BLaER1 treated with 17β-estradiol and CSF1 and Interleukin-3, amounts not matched to agents 10 nM and 100 nM (cell line): ENCODE results near the gene MAGI2.
A peak's percentile ranks its signal among the peaks of the same experiment; 100 is the strongest.

ENCODE experiments used
- H3K27ac ChIP-seq, 11 experiments: shearing (Covaris generic); formaldehyde crosslinking; 2 replicates each; pipeline ENCODE4 v1.8.1; 2022
- H3K27me3 ChIP-seq, 11 experiments: shearing (Covaris generic); formaldehyde crosslinking; 2 replicates each; pipeline ENCODE4 v1.8.1; 2022
- H3K36me3 ChIP-seq, 11 experiments: shearing (Covaris generic); formaldehyde crosslinking; 2 replicates each; pipeline ENCODE4 v1.8.1; 2022
- H3K4me1 ChIP-seq, 10 experiments: shearing (Covaris generic); formaldehyde crosslinking; 2 replicates each; pipeline ENCODE4 v1.8.1; 2022
- H3K4me2 ChIP-seq, 11 experiments: shearing (Covaris generic); formaldehyde crosslinking; 2 replicates each; pipeline ENCODE4 v1.8.1; 2022
- H3K4me3 ChIP-seq, 10 experiments: shearing (Covaris generic); formaldehyde crosslinking; 2 replicates each; pipeline ENCODE4 v1.8.1; 2022
- H3K9ac ChIP-seq, 11 experiments: shearing (Covaris generic); formaldehyde crosslinking; 2 replicates each; pipeline ENCODE4 v1.8.1; 2022
- H3K9me3 ChIP-seq, 11 experiments: shearing (Covaris generic); formaldehyde crosslinking; replicated peaks in 1 of 11; 2 replicates each; pipeline ENCODE4 v1.8.1; 2022
- H4K20me1 ChIP-seq, 11 experiments: shearing (Covaris generic); formaldehyde crosslinking; 2 replicates each; pipeline ENCODE4 v1.8.1; 2022
- Cebpa-rat ChIP-seq, 11 experiments: shearing (Covaris generic); IDR thresholded peaks; 2 replicates each; pipeline ENCODE4 v1.8.1; 2022

MAGI2 gene

GRCh38 chr7:78023191-78023590 is 1430.3 kb downstream of the MAGI2 start:
- H3K36me3 ChIP-seq, result no peaks in the 10 kb centered on the region
- peaks cover 30 to 50% (median 41%) of the 10 kb centered on the region in 10 experiments for H3K4me1 ChIP-seq
- TF ChIP-seq Cebpa-rat (IDR thresholded peaks at IDR 0.05), result no peak
- H3K9me3 ChIP-seq, result no peaks in the 10 kb centered on the region
- H3K27me3 ChIP-seq, result peaks cover 2 to 10% (median 10%) of the 10 kb centered on the region in 11 experiments; a peak in 16 of 22 replicates
- H4K20me1 ChIP-seq, result no peaks in the 10 kb centered on the region
- H3K4me3 ChIP-seq, result no peak overlapping the region
- H3K27ac ChIP-seq, result no peak overlapping the region
- H3K4me2 ChIP-seq, result no peak overlapping the region
- no peak overlapping the region for H3K9ac ChIP-seq

DNA sequence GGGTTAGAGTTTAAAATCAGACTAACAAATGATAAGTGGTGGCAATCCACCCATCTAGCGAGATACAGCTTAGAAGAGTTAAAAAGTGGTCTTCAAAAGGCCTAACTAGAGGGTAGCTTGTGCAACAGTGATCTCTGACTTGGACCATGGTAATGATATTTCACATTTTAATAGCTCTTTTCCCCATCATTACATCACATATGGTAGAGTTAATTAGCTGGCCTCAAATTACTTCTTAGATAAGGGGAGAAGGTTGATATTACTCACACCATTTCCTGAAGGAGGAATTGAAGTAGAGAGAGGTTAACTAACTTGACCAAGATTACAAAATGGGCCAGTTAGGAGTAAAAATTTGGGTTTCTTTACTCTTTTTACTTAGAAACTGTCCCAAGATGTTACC is 1431.3 kb downstream of the MAGI2 start:
- H3K27ac ChIP-seq, result no peak overlapping the region
- no peak overlapping the region for H3K4me3 ChIP-seq
- no peak for TF ChIP-seq Cebpa-rat (IDR thresholded peaks at IDR 0.05)
- H3K27me3 ChIP-seq, result peaks cover 8 to 18% (median 10%) of the 10 kb centered on the region in 11 experiments; a peak in 17 of 22 replicates
- H3K9me3 ChIP-seq, result no peaks in the 10 kb centered on the region
- H3K4me2 ChIP-seq, result no peak overlapping the region
- H3K36me3 ChIP-seq, result no peaks in the 10 kb centered on the region
- no peaks in the 10 kb centered on the region for H4K20me1 ChIP-seq
- H3K9ac ChIP-seq, result no peak overlapping the region
- peaks cover 30 to 51% (median 42%) of the 10 kb centered on the region in 10 experiments for H3K4me1 ChIP-seq

- H3K4me2 ChIP-seq, result peak overlapping the region in 5 of 11 experiments; percentile 79 to 90 (median 82); a peak in 6 of 22 replicates
- peak overlapping the region in 1 of 11 experiments; percentile 82; a peak in 1 of 22 replicates for H3K9ac ChIP-seq
- no peaks in the 10 kb centered on the region for H4K20me1 ChIP-seq
- H3K4me3 ChIP-seq, result peak overlapping the region in 1 of 10 experiments; percentile 66; a peak in 1 of 20 replicates
- peaks cover 21 to 43% (median 36%) of the 10 kb centered on the region in 10 experiments for H3K4me1 ChIP-seq
- TF ChIP-seq Cebpa-rat (IDR thresholded peaks at IDR 0.05), result no peak
- H3K27ac ChIP-seq, result peak overlapping the region in 1 of 11 experiments; percentile 78; a peak in 1 of 22 replicates
- no peaks in the 10 kb centered on the region for H3K9me3 ChIP-seq
- H3K27me3 ChIP-seq, result peaks cover 8 to 18% (median 10%) of the 10 kb centered on the region in 11 experiments; a peak in 17 of 22 replicates
- no peaks in the 10 kb centered on the region for H3K36me3 ChIP-seq
Observed at GRCh38 chr7:78020874-78021249, 1432.6 kb downstream of the MAGI2 start.

GRCh38 chr7:78020136-78020873 is 1433.2 kb downstream of the MAGI2 start:
- Histone ChIP-seq H3K36me3 (no peaks in the 10 kb centered on the region), H3K4me3 (peak overlapping the region; percentile 66 to 79 (median 71); a peak in 16 of 20 replicates), H3K4me1 (peaks cover 17 to 39% (median 31%) of the 10 kb centered on the region in 10 experiments), H4K20me1 (no peaks in the 10 kb centered on the region), H3K27me3 (peaks cover 8 to 18% (median 10%) of the 10 kb centered on the region in 11 experiments; a peak in 17 of 22 replicates), H3K27ac (peak overlapping the region; percentile 78 to 91 (median 85)), H3K4me2 (peak overlapping the region; percentile 62 to 93 (median 82)), H3K9me3 (no peaks in the 10 kb centered on the region), H3K9ac (peak overlapping the region; percentile 62 to 91 (median 88))
- TF ChIP-seq Cebpa-rat (IDR thresholded peaks at IDR 0.05), result no peak

DNA sequence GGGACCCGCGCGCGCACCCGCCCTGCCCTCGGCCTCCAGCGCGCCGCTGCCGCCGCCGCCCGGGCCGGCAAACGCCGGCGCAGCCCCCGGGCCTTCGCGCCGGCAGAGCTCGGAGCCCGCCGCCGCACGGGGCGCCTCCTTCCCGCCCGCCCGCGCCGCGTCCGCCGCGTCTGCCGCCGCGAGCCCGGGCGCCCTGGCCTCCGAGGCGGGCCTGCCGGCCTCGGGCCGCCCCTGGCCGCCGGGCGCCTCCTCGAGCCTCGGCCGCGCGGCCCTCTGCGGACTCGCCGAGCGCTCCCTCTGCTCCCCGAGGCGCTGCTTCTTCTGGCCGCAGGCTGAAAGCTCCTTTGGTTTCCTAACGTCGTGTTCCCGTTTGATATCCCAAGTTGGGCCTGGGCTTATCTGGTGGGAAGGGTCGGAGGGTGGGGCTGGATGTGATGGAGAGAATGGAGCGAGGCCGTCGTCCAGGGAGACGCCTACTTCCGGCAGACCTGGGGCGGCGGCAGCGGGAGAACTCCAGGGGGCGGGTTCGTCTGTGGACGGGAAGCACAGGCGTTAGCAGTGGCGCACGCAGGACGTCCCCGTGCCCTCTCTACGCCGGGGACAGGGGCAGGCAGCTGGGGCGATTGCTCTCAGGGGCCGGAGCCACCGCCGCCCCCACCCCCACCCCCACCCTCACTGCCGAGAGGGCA is 1433.9 kb downstream of the MAGI2 start:
- H3K27ac ChIP-seq, result peak overlapping the region; percentile 78 to 91 (median 85)
- no peaks in the 10 kb centered on the region for H4K20me1 ChIP-seq
- H3K4me2 ChIP-seq, result peak overlapping the region; percentile 75 to 93 (median 87)
- H3K36me3 ChIP-seq, result no peaks in the 10 kb centered on the region
- H3K27me3 ChIP-seq, result peaks cover 8 to 18% (median 10%) of the 10 kb centered on the region in 11 experiments; a peak in 17 of 22 replicates
- TF ChIP-seq Cebpa-rat (IDR thresholded peaks at IDR 0.05), result no peak
- no peaks in the 10 kb centered on the region for H3K9me3 ChIP-seq
- peaks cover 12 to 32% (median 24%) of the 10 kb centered on the region in 10 experiments for H3K4me1 ChIP-seq
- peak overlapping the region; percentile 66 to 79 (median 71) for H3K4me3 ChIP-seq
- peak overlapping the region; percentile 82 to 91 (median 88) for H3K9ac ChIP-seq

GRCh38 chr7:78018641-78019446 is 1434.6 kb downstream of the MAGI2 start:
- no peak for TF ChIP-seq Cebpa-rat (IDR thresholded peaks at IDR 0.05)
- no peaks in the 10 kb centered on the region for H3K9me3 ChIP-seq
- H4K20me1 ChIP-seq, result no peaks in the 10 kb centered on the region
- peak overlapping the region; percentile 82 to 91 (median 88) for H3K9ac ChIP-seq
- peaks cover 8 to 18% (median 10%) of the 10 kb centered on the region in 11 experiments; a peak in 17 of 22 replicates for H3K27me3 ChIP-seq
- peak overlapping the region; percentile 66 to 79 (median 71) for H3K4me3 ChIP-seq
- peak overlapping the region; percentile 75 to 93 (median 87) for H3K4me2 ChIP-seq
- no peaks in the 10 kb centered on the region for H3K36me3 ChIP-seq
- H3K4me1 ChIP-seq, result peaks cover 12 to 31% (median 19%) of the 10 kb centered on the region in 10 experiments
- peak overlapping the region; percentile 78 to 91 (median 85) for H3K27ac ChIP-seq

DNA sequence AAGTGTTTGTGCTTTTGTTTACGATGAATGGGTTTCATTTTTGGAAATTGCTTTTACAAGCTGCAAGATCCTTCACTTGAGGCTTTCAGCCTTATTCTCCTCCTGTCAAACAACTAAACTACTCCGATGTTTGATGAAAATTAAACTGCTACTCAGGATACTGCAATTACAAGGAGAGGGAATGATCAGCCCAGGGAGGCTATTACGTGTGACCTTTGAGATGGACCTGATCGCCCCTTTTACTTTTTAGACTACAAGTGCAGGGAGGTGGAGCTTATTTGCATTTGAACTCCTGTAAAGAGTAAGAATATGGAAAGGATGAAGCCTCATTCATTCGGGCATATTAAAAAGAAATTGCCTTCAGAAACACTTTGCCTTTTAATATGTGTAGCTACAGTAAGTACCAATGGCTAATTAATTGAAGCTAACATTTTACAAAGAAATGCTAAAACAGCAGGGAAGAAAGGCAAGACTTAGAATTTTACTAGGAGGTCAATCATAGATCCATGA is 1435.8 kb downstream of the MAGI2 start:
- no peak for TF ChIP-seq Cebpa-rat (IDR thresholded peaks at IDR 0.05)
- peaks cover 8 to 18% (median 10%) of the 10 kb centered on the region in 11 experiments; a peak in 17 of 22 replicates for H3K27me3 ChIP-seq
- no peaks in the 10 kb centered on the region for H3K9me3 ChIP-seq
- H3K9ac ChIP-seq, result 0 out of 22 replicates have a peak overlapping the region, but pooled peaks of 2 of the 11 experiments have one; percentile 7 to 9
- H3K36me3 ChIP-seq, result no peaks in the 10 kb centered on the region
- no peak overlapping the region for H3K27ac ChIP-seq
- no peaks in the 10 kb centered on the region for H4K20me1 ChIP-seq
- no peak overlapping the region for H3K4me3 ChIP-seq
- H3K4me1 ChIP-seq, result peaks cover 12 to 31% (median 19%) of the 10 kb centered on the region in 10 experiments
- peak overlapping the region in 4 of 11 experiments; percentile 82 to 92 (median 88); a peak in 4 of 22 replicates for H3K4me2 ChIP-seq

GRCh38 chr7:78015574-78016260 is 1437.8 kb downstream of the MAGI2 start:
- Histone ChIP-seq H3K27me3 (peaks cover 8 to 18% (median 10%) of the 10 kb centered on the region in 11 experiments; a peak in 17 of 22 replicates), H3K4me1 (peaks cover 12 to 23% (median 16%) of the 10 kb centered on the region in 10 experiments), H3K9ac (no peak overlapping the region), H4K20me1 (no peaks in the 10 kb centered on the region), H3K27ac (no peak overlapping the region), H3K4me3 (no peak overlapping the region), H3K36me3 (no peaks in the 10 kb centered on the region), H3K9me3 (no peaks in the 10 kb centered on the region), H3K4me2 (no peak overlapping the region)
- no peak for TF ChIP-seq Cebpa-rat (IDR thresholded peaks at IDR 0.05)
